Mucosa of stomach (tissue), 1 donor: ENCODE data around the gene ZBTB7C.

ENCODE experiments used
- H3K27me3 ChIP-seq: one replicate; pipeline ENCODE4 v1.7.0; 2013; ENCODE audit warnings: mild to moderate bottlenecking, low read length; ENCODE audit not compliant: control insufficient read depth, insufficient read depth
- H3K36me3 ChIP-seq: one replicate; pipeline ENCODE4 v1.7.0; 2013; ENCODE audit warnings: low read length; ENCODE audit not compliant: control insufficient read depth, insufficient read depth
- H3K4me1 ChIP-seq: one replicate; pipeline ENCODE4 v1.7.0; 2013; ENCODE audit warnings: mild to moderate bottlenecking, low read length; ENCODE audit not compliant: control insufficient read depth, insufficient read depth
- H3K4me3 ChIP-seq: one replicate; pipeline ENCODE4 v1.7.0; 2013; ENCODE audit warnings: low read length
- H3K9ac ChIP-seq: one replicate; pipeline ENCODE4 v1.7.0; 2013; ENCODE audit warnings: mild to moderate bottlenecking, low read length, moderate library complexity
- H3K9me3 ChIP-seq: one replicate; pipeline ENCODE4 v1.7.0; 2013; ENCODE audit warnings: mild to moderate bottlenecking, low read length, moderate library complexity; ENCODE audit not compliant: control insufficient read depth
- donor health status: Pancreatic carcinoma.

The ZBTB7C gene

DNA sequence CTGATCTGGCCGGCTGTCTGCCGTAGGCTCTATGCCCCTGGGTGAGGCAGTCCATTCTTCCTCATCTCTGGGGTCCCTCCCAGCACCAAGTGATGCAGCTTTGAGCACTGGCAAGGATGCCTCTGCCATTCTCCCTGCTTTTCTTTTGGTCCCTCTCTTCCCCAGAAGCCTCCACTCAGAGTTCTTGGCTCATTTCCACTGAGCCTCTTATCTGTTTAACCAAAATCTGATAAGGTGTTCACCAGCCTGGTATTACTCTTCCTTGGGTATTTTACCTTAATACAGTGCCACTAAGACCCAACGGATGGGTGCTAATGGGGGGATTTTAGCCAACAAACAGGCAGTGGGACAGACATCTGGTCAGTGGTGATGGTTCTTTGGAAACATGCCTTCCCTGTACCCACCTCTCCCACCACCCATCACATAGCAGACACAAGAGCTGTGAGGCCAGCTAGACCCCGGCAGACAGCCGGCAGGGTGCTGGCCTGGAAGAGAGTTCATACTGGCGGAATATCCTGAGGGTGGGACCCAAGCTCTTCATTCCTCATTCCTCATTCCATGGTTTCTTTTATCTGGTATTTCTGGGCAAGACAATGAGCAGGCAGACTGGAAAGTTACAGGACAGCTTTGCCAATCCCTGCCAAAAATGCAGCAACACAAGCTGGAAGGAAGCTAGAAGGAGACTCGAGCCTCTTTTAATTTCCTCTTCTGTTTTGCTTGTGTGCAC is 34.6 kb downstream of the ZBTB7C start:
- Histone ChIP-seq H3K4me3 (no peak overlapping the region), H3K4me1 (no peaks in the 10 kb centered on the region), H3K9ac (no peak overlapping the region), H3K36me3 (no peaks in the 10 kb centered on the region), H3K27me3 (peaks cover 4% of the 10 kb centered on the region), H3K9me3 (no peaks in the 10 kb centered on the region)

- H3K4me1 ChIP-seq: no peaks in the 10 kb centered on the region
- H3K36me3 ChIP-seq: no peaks in the 10 kb centered on the region
- no peaks in the 10 kb centered on the region for H3K9me3 ChIP-seq
- no peak overlapping the region for H3K4me3 ChIP-seq
- H3K27me3 ChIP-seq: peaks cover 4% of the 10 kb centered on the region
- H3K9ac ChIP-seq: no peak overlapping the region
Measured at GRCh38 chr18:48371854-48372602, 37.2 kb downstream of the ZBTB7C start.

- H3K4me1 ChIP-seq: no peaks in the 10 kb centered on the region
- H3K9ac ChIP-seq: no peak overlapping the region
- H3K36me3 ChIP-seq: no peaks in the 10 kb centered on the region
Measured at GRCh38 chr18:48367557-48367956, 41.6 kb downstream of the ZBTB7C start.

DNA sequence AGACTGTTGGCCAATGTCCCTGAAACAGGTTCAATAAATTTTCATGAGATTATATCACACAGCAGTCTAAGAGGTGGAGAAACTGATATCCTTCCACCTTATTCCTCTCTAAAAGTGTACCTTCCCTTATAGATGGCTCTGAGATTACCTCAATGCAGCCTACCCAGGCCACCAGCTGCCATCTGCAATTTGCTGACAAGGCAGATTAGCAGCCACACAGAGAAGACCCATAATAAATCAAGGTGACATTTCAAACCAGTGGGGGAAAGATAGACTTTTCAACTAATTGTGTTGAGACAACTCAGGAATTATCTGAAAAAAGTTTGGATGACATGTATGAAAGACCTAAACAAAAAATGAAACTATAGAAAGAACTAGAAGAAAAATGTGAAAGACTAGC is 43.2 kb downstream of the ZBTB7C start:
- H3K9ac ChIP-seq: no peak overlapping the region
- H3K9me3 ChIP-seq: no peaks in the 10 kb centered on the region
- no peaks in the 10 kb centered on the region for H3K36me3 ChIP-seq
- H3K4me1 ChIP-seq: no peaks in the 10 kb centered on the region
- no peaks in the 10 kb centered on the region for H3K27me3 ChIP-seq
- no peak overlapping the region for H3K4me3 ChIP-seq

More at GRCh38 chr18:48367557-48367956, 41.6 kb downstream of the ZBTB7C start:
- no peaks in the 10 kb centered on the region for H3K9me3 ChIP-seq
- H3K27me3 ChIP-seq: no peaks in the 10 kb centered on the region
- H3K4me3 ChIP-seq: no peak overlapping the region

DNA sequence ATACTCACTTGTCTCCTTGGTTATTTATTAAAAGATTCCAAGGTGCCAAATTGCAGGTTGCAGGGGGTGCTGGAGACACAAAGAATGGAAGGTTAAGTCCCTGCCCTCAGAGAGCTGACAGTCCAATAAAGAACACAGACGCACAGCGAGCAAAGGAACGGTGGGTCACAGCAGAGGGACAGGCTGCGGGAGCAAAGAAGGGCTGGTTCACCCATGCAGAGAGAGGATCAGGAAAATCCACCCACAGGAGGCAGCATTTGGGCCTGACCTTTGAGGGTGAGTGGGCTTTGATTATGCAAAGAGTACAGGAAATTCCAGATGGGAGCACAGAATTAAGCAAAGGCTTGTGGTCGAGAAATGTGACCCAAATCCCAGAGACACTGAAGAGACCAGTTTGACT is 45.0 kb downstream of the ZBTB7C start:
- Histone ChIP-seq H3K36me3 (no peaks in the 10 kb centered on the region), H3K9ac (no peak overlapping the region), H3K9me3 (no peaks in the 10 kb centered on the region), H3K4me3 (no peak overlapping the region), H3K4me1 (no peaks in the 10 kb centered on the region), H3K27me3 (no peaks in the 10 kb centered on the region)

- no peaks in the 10 kb centered on the region for H3K9me3 ChIP-seq
- no peak overlapping the region for H3K4me3 ChIP-seq
- no peaks in the 10 kb centered on the region for H3K36me3 ChIP-seq
- H3K9ac ChIP-seq: no peak overlapping the region
- H3K27me3 ChIP-seq: no peaks in the 10 kb centered on the region
- H3K4me1 ChIP-seq: no peaks in the 10 kb centered on the region
Measured at GRCh38 chr18:48363175-48363574, 46.0 kb downstream of the ZBTB7C start.

- no peaks in the 10 kb centered on the region for H3K36me3 ChIP-seq
- H3K9ac ChIP-seq: no peak overlapping the region
- no peaks in the 10 kb centered on the region for H3K27me3 ChIP-seq
- H3K4me3 ChIP-seq: no peak overlapping the region
- H3K4me1 ChIP-seq: peaks cover 5% of the 10 kb centered on the region
- no peaks in the 10 kb centered on the region for H3K9me3 ChIP-seq
Measured at GRCh38 chr18:48361801-48362200, 47.4 kb downstream of the ZBTB7C start.

DNA sequence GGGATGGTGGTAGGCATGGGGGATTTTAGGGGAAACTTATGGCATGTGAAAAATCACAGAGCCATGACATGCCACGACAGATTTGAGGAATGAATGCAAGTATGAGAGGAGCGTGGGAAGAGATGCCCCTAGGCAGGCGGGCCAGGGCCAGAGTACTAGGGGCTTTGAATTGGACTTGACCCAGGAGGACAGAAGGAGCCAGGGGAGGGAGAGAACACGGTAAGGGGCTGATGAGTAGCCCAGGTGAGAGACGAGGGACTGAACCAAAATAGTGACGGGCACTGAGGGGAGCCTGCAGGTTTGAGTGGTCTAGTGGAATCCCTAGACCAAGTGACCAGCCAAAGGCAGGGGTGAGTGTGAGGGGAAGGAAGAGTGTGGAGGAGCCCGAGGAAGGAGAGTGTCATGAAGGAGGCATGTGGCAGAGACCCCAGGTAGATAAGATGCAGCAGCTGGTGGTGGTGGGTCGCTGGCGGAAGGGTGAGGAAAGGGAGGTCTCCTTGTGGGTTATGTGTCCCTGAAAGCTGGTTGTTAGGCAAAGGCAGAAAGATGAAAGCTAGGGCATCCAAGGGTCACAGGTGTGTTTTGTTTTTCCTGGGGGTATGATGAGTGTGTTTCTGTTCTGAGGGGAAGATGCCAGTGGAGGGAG is 48.7 kb downstream of the ZBTB7C start:
- Histone ChIP-seq H3K27me3 (peaks cover 3% of the 10 kb centered on the region), H3K4me3 (no peak overlapping the region), H3K9me3 (no peaks in the 10 kb centered on the region), H3K9ac (no peak overlapping the region), H3K4me1 (peaks cover 5% of the 10 kb centered on the region), H3K36me3 (no peaks in the 10 kb centered on the region)

GRCh38 chr18:48359626-48360025 is 49.6 kb downstream of the ZBTB7C start:
- Histone ChIP-seq H3K27me3 (peaks cover 5% of the 10 kb centered on the region), H3K4me1 (peaks cover 5% of the 10 kb centered on the region), H3K9me3 (no peaks in the 10 kb centered on the region), H3K9ac (no peak overlapping the region), H3K4me3 (no peak overlapping the region), H3K36me3 (no peaks in the 10 kb centered on the region)

DNA sequence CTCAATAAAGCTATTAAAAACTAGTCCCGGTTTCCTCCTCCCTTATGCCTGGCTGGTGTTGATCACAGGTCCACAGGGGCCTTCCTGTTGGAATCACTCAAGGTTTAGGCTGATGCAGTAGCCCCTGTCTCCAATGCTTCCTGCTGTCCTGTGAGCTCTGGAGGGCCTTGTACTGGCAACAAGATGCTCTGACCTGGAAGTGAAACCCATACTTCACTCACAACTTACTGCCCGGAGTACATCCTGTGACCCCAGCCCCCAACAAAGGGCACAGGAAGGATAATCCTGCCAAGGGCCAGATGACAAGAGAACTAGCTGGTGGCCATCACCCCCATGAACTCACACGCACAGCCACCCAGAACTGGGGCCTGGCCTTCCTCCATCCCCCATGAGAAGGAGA is 50.3 kb downstream of the ZBTB7C start:
- H3K27me3 ChIP-seq: peaks cover 5% of the 10 kb centered on the region
- no peak overlapping the region for H3K9ac ChIP-seq
- H3K9me3 ChIP-seq: no peaks in the 10 kb centered on the region
- no peaks in the 10 kb centered on the region for H3K36me3 ChIP-seq
- H3K4me3 ChIP-seq: no peak overlapping the region
- peaks cover 5% of the 10 kb centered on the region for H3K4me1 ChIP-seq

DNA sequence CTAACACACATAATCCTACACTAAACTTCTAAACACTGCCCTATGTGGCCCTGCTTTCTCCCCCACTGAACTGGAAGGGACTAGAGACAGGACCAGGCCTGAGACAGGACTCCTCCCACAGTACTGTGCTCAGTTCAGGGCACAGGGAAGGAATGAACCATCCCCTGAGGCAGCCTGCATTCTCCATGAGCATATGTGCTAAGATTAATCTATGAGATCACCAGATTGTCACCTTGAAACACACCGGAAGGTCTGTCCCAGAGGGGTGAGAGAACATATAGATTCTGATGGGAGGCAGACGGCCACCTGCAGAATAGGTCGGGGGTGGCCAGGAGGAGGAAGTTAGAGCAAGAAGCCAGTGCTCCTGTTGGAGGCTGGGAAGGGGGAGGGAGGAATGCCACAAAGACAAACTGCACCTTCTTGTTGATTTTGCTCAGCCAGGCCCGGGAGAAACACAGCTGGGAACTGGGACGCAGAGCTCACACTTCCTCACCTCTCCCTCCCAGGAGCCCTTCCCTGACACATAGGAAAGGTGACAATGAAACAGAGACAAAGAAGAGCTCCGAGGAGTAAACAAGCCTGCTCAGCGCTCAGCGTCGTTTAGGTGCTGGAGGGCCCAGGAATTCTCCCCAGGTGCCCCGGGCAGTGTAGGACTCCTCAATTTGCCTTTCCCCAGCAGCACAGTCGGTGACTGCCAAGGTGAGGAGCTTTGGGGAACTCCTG is 52.1 kb downstream of the ZBTB7C start:
- peaks cover 7% of the 10 kb centered on the region for H3K27me3 ChIP-seq
- peaks cover 5% of the 10 kb centered on the region for H3K4me1 ChIP-seq
- H3K9ac ChIP-seq: no peak overlapping the region
- H3K9me3 ChIP-seq: no peaks in the 10 kb centered on the region
- H3K36me3 ChIP-seq: no peaks in the 10 kb centered on the region
- no peak overlapping the region for H3K4me3 ChIP-seq
